Natural killer cell (primary cell): Measurements from ENCODE around the gene IFT80. TPM values are rescaled to one million over a fixed set of nuclear protein-coding genes. Genes with fewer than 3 reads are reported as not detected.

Source experiments
- ATAC-seq, 3 donors: fragments of 150-1000 bp in 2 of 3; fragments of 200-7000 bp in 1 of 3; cut with Tn5 transposase; 1 replicate in 1 of 3; 2 replicates in 2 of 3; pipeline ENCODE4 v1.10.0; 2021; ENCODE audit warnings: mild to moderate bottlenecking in 2 of 3, moderate library complexity in 2 of 3
- DNase-seq, 2 donors: peaks; one replicate each; pipeline versions ENCODE4 v3.0.0 to v3.0.0-alpha.2; 2013 to 2021; ENCODE audit warnings: mixed read lengths in 1 of 2
- H3K27ac ChIP-seq: one replicate; pipeline ENCODE4 v1.5.1; 2013; ENCODE audit warnings: mild to moderate bottlenecking, low read length
- H3K27me3 ChIP-seq: one replicate; pipeline ENCODE4 v1.6.1; 2013; ENCODE audit warnings: low read length; ENCODE audit not compliant: control insufficient read depth, insufficient read depth
- H3K36me3 ChIP-seq: one replicate; pipeline ENCODE4 v1.6.1; 2013; ENCODE audit warnings: low read length; ENCODE audit not compliant: control insufficient read depth, insufficient read depth
- H3K4me1 ChIP-seq: one replicate; pipeline ENCODE4 v1.6.1; 2013; ENCODE audit warnings: low read length; ENCODE audit not compliant: control insufficient read depth, insufficient read depth
- H3K4me3 ChIP-seq: one replicate; pipeline ENCODE4 v1.5.1; 2013; ENCODE audit warnings: low read length
- H3K9me3 ChIP-seq: one replicate; pipeline ENCODE4 v1.6.1; 2013; ENCODE audit warnings: low read length; ENCODE audit not compliant: control insufficient read depth, insufficient read depth
- H3K27ac Mint-ChIP-seq, 2 donors: one replicate each; pipeline ENCODE4 v1.8.0; 2022; ENCODE audit warnings: mild to moderate bottlenecking in 2 of 2, mixed read lengths in 2 of 2, moderate library complexity in 1 of 2
- H3K27me3 Mint-ChIP-seq, 2 donors: one replicate each; pipeline ENCODE4 v1.8.0; 2022; ENCODE audit warnings: low read depth in 2 of 2, mixed read lengths in 2 of 2
- H3K36me3 Mint-ChIP-seq: one replicate; pipeline ENCODE4 v1.8.0; 2022; ENCODE audit warnings: mixed read lengths
- H3K4me1 Mint-ChIP-seq, 2 donors: one replicate each; pipeline ENCODE4 v1.8.0; 2022; ENCODE audit warnings: mixed read lengths in 2 of 2
- H3K4me3 Mint-ChIP-seq: one replicate; pipeline ENCODE4 v1.8.0; 2022; ENCODE audit warnings: mild to moderate bottlenecking, moderate library complexity, mixed read lengths
- H3K9me3 Mint-ChIP-seq, 2 donors: one replicate each; pipeline ENCODE4 v1.8.0; 2022; ENCODE audit warnings: mixed read lengths in 2 of 2
- WGBS: methylation state at CpG from one replicate; pipeline ENCODE4 v1.1.7; 2013; ENCODE audit warnings: missing lambda C conversion rate; ENCODE audit not compliant: insufficient coverage; 5-methylcytosine and 5-hydroxymethylcytosine counted together
- intact Hi-C: fragments of 100-400 bp; cut with micrococcal nuclease; formaldehyde crosslinking; loops from one replicate; pipeline ENCODE4 v1.14.2; 2022
- total RNA-seq, 4 donors: library from RNA; stranded (reverse); fragments of 120-200 nt in 1 of 4; gene quantifications; one replicate each; pipeline versions ENCODE4 v1.2.3 to v1.2.4, GENCODE V29; 2013 to 2022
- TF ChIP-seq, protein P1 (sequence below): fragments of 200-600 bp; IDR thresholded peaks from one replicate; pipeline ENCODE4 v1.8.0; 2022; ENCODE audit warnings: antibody characterized with exemption

IFT80 gene
- total RNA-seq, 3 donors from 2014 or later (not counting 1 experiment from before 2014, with no cell fraction given): 22.6 to 22.9 (median 22.9) TPM

DNA sequence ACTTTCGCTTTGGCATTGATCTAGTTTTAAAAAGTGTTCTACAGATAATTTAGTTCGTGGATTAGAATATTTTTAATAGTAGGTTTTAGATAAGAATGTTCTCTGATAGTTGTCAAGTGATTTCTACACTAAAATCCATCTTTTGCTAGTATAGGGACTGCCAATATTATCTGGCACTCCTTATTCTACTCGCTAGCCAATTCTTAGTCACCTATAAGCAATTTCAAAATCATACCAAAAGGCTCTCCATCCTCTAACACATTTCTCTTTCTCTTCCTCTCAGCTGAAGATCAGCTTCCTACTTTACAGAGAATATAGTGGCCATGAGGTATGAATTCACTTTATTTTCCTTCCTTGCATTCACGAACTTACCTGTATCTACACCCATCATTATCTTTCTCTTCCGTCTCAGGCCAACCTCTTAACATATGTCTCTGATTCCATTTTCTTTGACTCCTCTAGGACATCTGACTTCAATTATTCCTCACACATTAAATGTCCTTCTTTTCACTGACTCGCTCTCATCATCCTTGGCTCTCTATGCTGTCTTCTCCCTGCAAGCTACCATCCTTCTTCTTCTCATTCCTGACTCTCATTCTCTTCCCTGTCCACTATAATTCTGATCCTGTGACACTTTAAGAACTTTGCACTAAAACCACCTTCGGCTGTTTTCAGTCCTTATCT, 138.3 kb downstream of the IFT80 start:
- TF ChIP-seq, protein P1, sequence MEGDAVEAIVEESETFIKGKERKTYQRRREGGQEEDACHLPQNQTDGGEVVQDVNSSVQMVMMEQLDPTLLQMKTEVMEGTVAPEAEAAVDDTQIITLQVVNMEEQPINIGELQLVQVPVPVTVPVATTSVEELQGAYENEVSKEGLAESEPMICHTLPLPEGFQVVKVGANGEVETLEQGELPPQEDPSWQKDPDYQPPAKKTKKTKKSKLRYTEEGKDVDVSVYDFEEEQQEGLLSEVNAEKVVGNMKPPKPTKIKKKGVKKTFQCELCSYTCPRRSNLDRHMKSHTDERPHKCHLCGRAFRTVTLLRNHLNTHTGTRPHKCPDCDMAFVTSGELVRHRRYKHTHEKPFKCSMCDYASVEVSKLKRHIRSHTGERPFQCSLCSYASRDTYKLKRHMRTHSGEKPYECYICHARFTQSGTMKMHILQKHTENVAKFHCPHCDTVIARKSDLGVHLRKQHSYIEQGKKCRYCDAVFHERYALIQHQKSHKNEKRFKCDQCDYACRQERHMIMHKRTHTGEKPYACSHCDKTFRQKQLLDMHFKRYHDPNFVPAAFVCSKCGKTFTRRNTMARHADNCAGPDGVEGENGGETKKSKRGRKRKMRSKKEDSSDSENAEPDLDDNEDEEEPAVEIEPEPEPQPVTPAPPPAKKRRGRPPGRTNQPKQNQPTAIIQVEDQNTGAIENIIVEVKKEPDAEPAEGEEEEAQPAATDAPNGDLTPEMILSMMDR: no peak
- Histone ChIP-seq H3K36me3 (no peaks in the 10 kb centered on the region), H3K9me3 (no peaks in the 10 kb centered on the region), H3K4me3 (no peak overlapping the region), H3K4me1 (no peaks in the 10 kb centered on the region), H3K27me3 (no peaks in the 10 kb centered on the region), H3K27ac (no peak overlapping the region)
- ATAC-seq: no peak
- peak overlapping the region; percentile 0 for H3K4me3 Mint-ChIP-seq
- no peaks in the 10 kb centered on the region for H3K36me3 Mint-ChIP-seq
- 94% methylated on average over 5 of the region's 7 CpGs for WGBS
- intact Hi-C loops: no loop called here
- peak overlapping the region in 1 of 2 donors; percentile 20 for H3K27ac Mint-ChIP-seq
- no peaks in the 10 kb centered on the region for H3K9me3 Mint-ChIP-seq
- H3K4me1 Mint-ChIP-seq: peaks cover 0 to 7% of the 10 kb centered on the region in 2 donors
- DNase-seq: no peak
- H3K27me3 Mint-ChIP-seq: no peaks in the 10 kb centered on the region

DNA sequence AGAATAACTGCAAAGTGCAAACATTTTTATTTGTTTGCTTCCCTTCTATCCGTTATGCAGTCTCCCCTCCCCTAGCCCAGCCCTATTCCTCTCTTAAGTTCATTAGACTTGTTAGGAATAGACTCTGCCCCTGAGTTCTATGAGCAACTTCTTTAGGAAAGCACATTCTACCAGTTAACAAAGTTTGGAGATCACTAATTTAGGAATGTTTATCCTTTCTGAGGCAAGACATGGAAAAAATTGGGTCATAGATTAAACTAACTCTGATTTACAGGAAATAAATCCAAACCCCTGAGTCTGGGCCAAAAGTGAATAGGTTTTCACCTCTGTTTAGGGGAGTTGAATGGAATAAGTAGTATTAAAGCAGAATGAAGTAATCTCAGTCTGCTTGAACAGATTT, 139.4 kb downstream of the IFT80 start:
- no peaks in the 10 kb centered on the region for H3K36me3 ChIP-seq
- no peak overlapping the region for H3K4me3 Mint-ChIP-seq
- 100% methylated on average over 1 of the region's 1 CpG for WGBS
- intact Hi-C loops: no loop called here
- H3K27ac Mint-ChIP-seq: no peak overlapping the region
- no peaks in the 10 kb centered on the region for H3K36me3 Mint-ChIP-seq
- peaks cover 0 to 7% of the 10 kb centered on the region in 2 donors for H3K4me1 Mint-ChIP-seq
- no peak overlapping the region for H3K4me3 ChIP-seq
- TF ChIP-seq, protein P1: no peak
- no peaks in the 10 kb centered on the region for H3K9me3 ChIP-seq
- ATAC-seq: no peak
- no peak for DNase-seq
- no peaks in the 10 kb centered on the region for H3K4me1 ChIP-seq
- no peak overlapping the region for H3K27ac ChIP-seq
- no peaks in the 10 kb centered on the region for H3K27me3 Mint-ChIP-seq
- H3K27me3 ChIP-seq: no peaks in the 10 kb centered on the region
- no peaks in the 10 kb centered on the region for H3K9me3 Mint-ChIP-seq

DNA sequence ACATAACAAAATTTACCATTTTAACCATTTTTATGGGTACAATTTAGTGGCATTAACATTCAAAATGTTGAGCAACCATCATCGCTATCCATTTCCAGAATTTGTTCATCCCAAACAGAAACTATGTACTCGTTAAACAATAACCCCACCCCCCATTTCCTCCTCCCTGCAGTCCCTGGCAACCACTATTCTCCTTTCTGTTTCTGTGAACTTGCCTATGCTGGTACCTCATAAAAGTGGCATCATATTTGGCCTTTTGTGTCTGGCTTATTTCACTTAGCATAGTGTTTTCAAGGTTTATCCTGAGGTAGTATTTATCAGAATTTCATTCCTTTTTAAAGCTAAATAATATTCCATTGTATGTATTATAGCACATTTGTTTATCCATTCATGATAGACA, 141.4 kb downstream of the IFT80 start:
- intact Hi-C loops: no loop called here
- Histone ChIP-seq H3K36me3 (no peaks in the 10 kb centered on the region), H3K27ac (no peak overlapping the region), H3K4me3 (no peak overlapping the region), H3K9me3 (no peaks in the 10 kb centered on the region), H3K4me1 (no peaks in the 10 kb centered on the region), H3K27me3 (no peaks in the 10 kb centered on the region)
- Mint-ChIP-seq H3K27ac (no peak overlapping the region), H3K4me1 (peaks cover 0 to 7% of the 10 kb centered on the region in 2 donors), H3K36me3 (no peaks in the 10 kb centered on the region), H3K27me3 (no peaks in the 10 kb centered on the region), H3K4me3 (no peak overlapping the region), H3K9me3 (no peaks in the 10 kb centered on the region)
- ATAC-seq: no peak
- TF ChIP-seq, protein P1: no peak
- 70% methylated on average over 2 of the region's 2 CpGs for WGBS
- DNase-seq: no peak

DNA sequence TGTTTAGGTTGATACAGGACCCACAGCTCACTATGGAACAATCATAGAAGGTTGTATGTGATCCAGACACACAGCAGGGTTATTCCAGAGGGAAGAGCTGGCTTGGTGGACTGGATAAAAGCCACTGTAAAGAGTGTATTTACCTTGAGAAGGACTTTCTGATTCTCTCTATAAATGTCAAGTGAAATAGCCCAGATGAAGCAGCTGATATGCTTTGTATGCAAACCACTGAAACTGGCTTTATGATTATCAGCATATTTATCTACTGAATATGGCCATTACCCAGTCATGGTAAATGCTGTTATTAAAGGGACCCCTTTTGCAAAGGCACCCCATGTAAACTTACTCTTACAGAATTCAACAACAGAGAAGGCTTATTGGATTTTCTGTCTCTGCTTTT, 145.7 kb downstream of the IFT80 start:
- H3K36me3 Mint-ChIP-seq: no peaks in the 10 kb centered on the region
- TF ChIP-seq, protein P1: no peak

More for the DNA sequence above, 145.7 kb downstream of the IFT80 start:
- Histone ChIP-seq H3K27ac (no peak overlapping the region), H3K9me3 (no peaks in the 10 kb centered on the region), H3K4me3 (no peak overlapping the region), H3K36me3 (no peaks in the 10 kb centered on the region), H3K4me1 (no peaks in the 10 kb centered on the region), H3K27me3 (no peaks in the 10 kb centered on the region)
- Mint-ChIP-seq H3K4me3 (no peak overlapping the region), H3K4me1 (no peaks in the 10 kb centered on the region), H3K27ac (no peak overlapping the region), H3K9me3 (no peaks in the 10 kb centered on the region), H3K27me3 (peaks cover 0 to 3% of the 10 kb centered on the region in 2 donors)
- ATAC-seq: no peak
- intact Hi-C loops: no loop called here
- no peak for DNase-seq
